MCF 10A (cell line): ENCODE measurements around the gene CTRL. TPM values are rescaled to one million over a fixed set of nuclear protein-coding genes. Genes with fewer than 3 reads are reported as not detected.

ENCODE experiments used
- BruUV-seq: library from RNA; stranded (reverse); fragments of 400-500 nt; replicated peaks from 2 replicates; lab custom pipeline; 2021; lab: Mats Ljungman, UMichigan
- CTCF ChIA-PET: fragments of 300-600 bp; sonication (Branson Sonifier 250); formaldehyde crosslinking; extraction: SDS; loops from one replicate; lab custom pipeline; 2021; ENCODE audit warnings: antibody characterized with exemption, inconsistent platforms; lab: Yijun Ruan, JAX
- POLR2A ChIA-PET: fragments of 300-600, 350-650 bp; sonication (Branson Sonifier 250); formaldehyde crosslinking; extraction: SDS; loops from one replicate; lab custom pipeline; 2020; ENCODE audit warnings: antibody characterized with exemption, inconsistent platforms; lab: Yijun Ruan, JAX
- DNase-seq: peaks from one replicate; pipeline ENCODE4 v3.0.0-alpha.2; 2018; ENCODE audit not compliant: unreplicated experiment
- H3K27ac Mint-ChIP-seq: one replicate; pipeline ENCODE4 v1.8.0; 2022; ENCODE audit warnings: mild to moderate bottlenecking, low read depth, mixed read lengths; ENCODE audit not compliant: unreplicated experiment
- H3K27me3 Mint-ChIP-seq: one replicate; pipeline ENCODE4 v1.8.0; 2022; ENCODE audit warnings: mixed read lengths; ENCODE audit not compliant: insufficient read depth, unreplicated experiment
- H3K36me3 Mint-ChIP-seq: one replicate; pipeline ENCODE4 v1.8.0; 2022; ENCODE audit warnings: mild to moderate bottlenecking, moderate library complexity, mixed read lengths; ENCODE audit not compliant: insufficient read depth, unreplicated experiment
- H3K4me1 Mint-ChIP-seq: one replicate; pipeline ENCODE4 v1.8.0; 2022; ENCODE audit warnings: mixed read lengths; ENCODE audit not compliant: insufficient read depth, unreplicated experiment
- H3K4me3 Mint-ChIP-seq: one replicate; pipeline ENCODE4 v1.8.0; 2022; ENCODE audit warnings: mild to moderate bottlenecking, moderate library complexity, mixed read lengths; ENCODE audit not compliant: unreplicated experiment
- H3K9me3 Mint-ChIP-seq: one replicate; pipeline ENCODE4 v1.8.0; 2022; ENCODE audit warnings: mixed read lengths; ENCODE audit not compliant: unreplicated experiment
- intact Hi-C: fragments of 100-400 bp; cut with micrococcal nuclease; formaldehyde crosslinking; loops from 2 replicates; pipeline ENCODE4 v1.14.1; 2022
- total RNA-seq: library from RNA; stranded (reverse); gene quantifications from 2 replicates; pipeline ENCODE4 v1.2.3, GENCODE V29; 2022
- TF ChIP-seq, protein P1 (sequence below): fragments of 200-600 bp; IDR thresholded peaks from one replicate; pipeline ENCODE4 v1.8.0; 2022; ENCODE audit warnings: antibody characterized with exemption, mild to moderate bottlenecking; ENCODE audit not compliant: unreplicated experiment

CTRL gene
- total RNA-seq, 1 experiment from 2014 or later, result 1.6 TPM

DNA sequence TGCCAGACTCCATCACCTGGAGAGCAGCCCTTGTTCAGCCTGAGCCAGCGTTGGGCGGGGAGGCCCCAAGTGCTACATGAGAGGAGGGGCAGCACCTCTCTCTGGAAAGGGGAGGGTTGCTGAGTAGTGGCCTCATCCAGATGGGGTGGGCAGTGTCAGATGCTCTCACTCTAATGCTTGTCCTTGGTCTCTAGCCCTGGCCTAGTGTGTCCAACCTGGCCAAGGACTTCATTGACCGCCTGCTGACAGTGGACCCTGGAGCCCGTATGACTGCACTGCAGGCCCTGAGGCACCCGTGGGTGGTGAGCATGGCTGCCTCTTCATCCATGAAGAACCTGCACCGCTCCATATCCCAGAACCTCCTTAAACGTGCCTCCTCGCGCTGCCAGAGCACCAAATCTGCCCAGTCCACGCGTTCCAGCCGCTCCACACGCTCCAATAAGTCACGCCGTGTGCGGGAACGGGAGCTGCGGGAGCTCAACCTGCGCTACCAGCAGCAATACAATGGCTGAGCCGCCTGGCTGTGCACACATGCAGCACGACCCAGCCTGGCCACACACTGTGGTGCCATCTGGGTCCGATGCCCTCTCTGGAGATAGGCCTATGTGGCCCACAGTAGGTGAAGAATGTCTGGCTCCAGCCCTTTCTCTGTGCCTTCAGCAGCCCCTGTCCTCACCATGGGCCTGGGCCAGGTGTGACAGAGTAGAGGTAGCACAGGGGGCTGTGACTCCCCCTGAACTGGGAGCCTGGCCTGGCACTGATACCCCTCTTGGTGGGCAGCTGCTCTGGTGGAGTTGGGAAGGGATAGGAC is 4.3 kb downstream of the CTRL start:
- DNase-seq, result no peak
- BruUV-seq, result no TSS peak
- Mint-ChIP-seq H3K27ac (no peak overlapping the region), H3K4me3 (no peak overlapping the region), H3K36me3 (peaks cover 14% of the 10 kb centered on the region), H3K9me3 (no peaks in the 10 kb centered on the region), H3K4me1 (no peaks in the 10 kb centered on the region), H3K27me3 (no peaks in the 10 kb centered on the region)
- ChIA-PET CTCF (interaction anchor here (0.6 to 6.1 kb wide), 11 partner anchors 11 to 945 kb away, joined by 3 to 67 read pairs (median 3); partner anchors contain the start of gene NRN1L), POLR2A (no interaction called here)
- intact Hi-C loops, result loop anchor here (5.0 kb wide), 1 partner anchor 95 kb away; no protein-coding TSS in a partner anchor
- TF ChIP-seq, protein P1, sequence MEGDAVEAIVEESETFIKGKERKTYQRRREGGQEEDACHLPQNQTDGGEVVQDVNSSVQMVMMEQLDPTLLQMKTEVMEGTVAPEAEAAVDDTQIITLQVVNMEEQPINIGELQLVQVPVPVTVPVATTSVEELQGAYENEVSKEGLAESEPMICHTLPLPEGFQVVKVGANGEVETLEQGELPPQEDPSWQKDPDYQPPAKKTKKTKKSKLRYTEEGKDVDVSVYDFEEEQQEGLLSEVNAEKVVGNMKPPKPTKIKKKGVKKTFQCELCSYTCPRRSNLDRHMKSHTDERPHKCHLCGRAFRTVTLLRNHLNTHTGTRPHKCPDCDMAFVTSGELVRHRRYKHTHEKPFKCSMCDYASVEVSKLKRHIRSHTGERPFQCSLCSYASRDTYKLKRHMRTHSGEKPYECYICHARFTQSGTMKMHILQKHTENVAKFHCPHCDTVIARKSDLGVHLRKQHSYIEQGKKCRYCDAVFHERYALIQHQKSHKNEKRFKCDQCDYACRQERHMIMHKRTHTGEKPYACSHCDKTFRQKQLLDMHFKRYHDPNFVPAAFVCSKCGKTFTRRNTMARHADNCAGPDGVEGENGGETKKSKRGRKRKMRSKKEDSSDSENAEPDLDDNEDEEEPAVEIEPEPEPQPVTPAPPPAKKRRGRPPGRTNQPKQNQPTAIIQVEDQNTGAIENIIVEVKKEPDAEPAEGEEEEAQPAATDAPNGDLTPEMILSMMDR, result no peak

DNA sequence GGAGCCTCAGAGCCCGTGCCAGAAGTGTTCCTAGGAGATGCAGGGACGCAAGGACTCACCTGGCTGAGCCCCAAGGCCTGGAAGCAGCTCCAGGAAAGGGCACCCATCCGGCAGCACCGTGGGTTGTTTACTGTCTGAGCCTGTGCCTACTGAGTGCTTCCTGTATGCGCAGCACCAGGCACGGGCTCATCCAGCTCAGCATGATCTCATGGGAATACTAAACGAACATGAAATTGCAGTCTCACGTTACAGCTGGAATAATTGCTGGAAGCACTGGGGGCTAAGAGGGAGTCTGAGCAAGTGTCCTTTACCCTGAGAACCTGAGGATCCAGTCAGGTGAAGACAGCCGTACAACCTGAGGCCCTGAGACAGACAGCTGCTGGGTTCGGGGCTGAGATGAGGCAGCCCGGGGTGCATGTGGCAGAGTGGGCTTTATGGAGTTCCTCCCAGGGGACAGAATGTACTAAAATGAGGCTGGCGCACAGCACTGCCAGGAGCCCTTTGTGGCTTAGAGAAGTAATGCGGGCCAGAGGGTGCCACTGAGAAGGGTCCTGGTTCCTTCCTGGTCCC is 5.4 kb downstream of the CTRL start:
- no peaks in the 10 kb centered on the region for H3K4me1 Mint-ChIP-seq
- no peaks in the 10 kb centered on the region for H3K27me3 Mint-ChIP-seq
- H3K27ac Mint-ChIP-seq, result no peak overlapping the region
- H3K4me3 Mint-ChIP-seq, result no peak overlapping the region
- POLR2A ChIA-PET, result interaction anchor here (0.6 to 3.6 kb wide), 2 partner anchors 9 to 55 kb away, joined by 3 to 21 read pairs; no protein-coding TSS in a partner anchor
- intact Hi-C loops, result loop anchor here (5.0 kb wide), 1 partner anchor 94 kb away; no protein-coding TSS in a partner anchor
- BruUV-seq, result no TSS peak
- H3K36me3 Mint-ChIP-seq, result peaks cover 9% of the 10 kb centered on the region
- CTCF ChIA-PET, result interaction anchor here (0.6 to 6.1 kb wide), 9 partner anchors 11 to 1322 kb away, joined by 3 to 67 read pairs (median 4); partner anchors contain the start of gene NRN1L
- TF ChIP-seq, protein P1, result no peak
- no peaks in the 10 kb centered on the region for H3K9me3 Mint-ChIP-seq
- DNase-seq, result no peak

DNA sequence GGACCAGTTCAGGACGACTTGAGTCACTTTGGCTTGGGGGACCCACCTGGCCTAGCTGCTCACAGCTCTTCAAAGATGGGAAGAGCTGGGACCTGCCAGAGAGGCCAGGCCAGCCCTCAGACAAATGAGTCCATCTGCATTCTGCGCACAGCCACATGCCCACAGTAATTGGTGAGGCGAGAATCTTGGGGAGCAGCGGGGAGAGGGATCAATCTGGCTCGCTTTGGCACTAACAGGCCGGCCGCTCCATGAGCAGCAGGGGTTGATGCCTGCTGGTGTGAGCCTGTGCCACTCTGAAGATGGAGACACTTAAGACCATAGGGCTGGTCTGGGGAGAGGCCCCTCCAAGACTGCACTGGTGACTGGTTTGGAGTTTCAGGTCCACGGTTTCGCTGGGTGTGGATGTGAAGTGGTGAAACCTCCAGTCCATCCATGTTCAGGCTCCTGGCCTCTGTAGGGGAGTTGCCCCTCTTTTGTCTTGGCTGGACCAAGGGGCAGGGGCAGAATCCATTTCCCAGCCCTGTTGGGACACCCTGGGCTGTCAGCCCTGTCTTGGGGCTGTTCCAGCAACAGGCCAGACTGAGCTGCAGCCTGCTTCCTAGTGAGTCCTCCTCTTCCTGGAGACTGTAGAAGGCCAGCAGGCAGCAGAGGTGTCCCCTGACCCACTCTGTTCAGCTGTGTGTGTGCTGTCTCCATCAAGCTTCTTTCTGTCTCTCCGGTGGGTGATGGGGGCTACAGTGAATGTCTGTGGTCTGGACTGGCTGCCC is 7.3 kb downstream of the CTRL start:
- DNase-seq, result no peak
- Mint-ChIP-seq H3K36me3 (peaks cover 12% of the 10 kb centered on the region), H3K4me1 (no peaks in the 10 kb centered on the region), H3K27ac (no peak overlapping the region), H3K9me3 (no peaks in the 10 kb centered on the region), H3K27me3 (no peaks in the 10 kb centered on the region), H3K4me3 (no peak overlapping the region)
- no TSS peak for BruUV-seq
- POLR2A ChIA-PET, result interaction anchor here (0.5 to 3.6 kb wide), 2 partner anchors 11 to 452 kb away, joined by 3 to 21 read pairs; no protein-coding TSS in a partner anchor
- CTCF ChIA-PET, result interaction anchor here (0.6 to 6.1 kb wide), 9 partner anchors 11 to 631 kb away, joined by 3 to 67 read pairs (median 3); partner anchors contain the start of gene NRN1L
- TF ChIP-seq, protein P1, result no peak
- intact Hi-C loops, result no loop called here
